Measurements from ENCODE around the gene CSNK1G1.

DNA sequence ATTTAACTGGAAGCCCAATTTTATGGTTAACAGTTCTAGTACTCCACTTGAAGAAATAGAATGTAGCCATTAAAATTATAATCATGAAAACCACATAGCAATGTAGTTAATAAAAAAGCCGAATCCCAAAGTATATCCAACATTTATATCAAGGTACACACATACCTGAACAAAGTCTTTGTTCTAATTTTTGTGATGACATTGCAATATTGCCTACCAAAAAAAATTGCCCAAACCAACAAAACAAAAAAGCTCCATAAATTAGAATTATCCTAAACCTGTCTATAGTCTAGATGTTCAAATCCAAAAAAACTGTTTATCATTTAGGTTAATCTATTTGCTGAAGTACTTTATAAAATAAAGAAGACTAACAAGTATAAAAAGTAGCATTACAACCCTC lies 70.8 kb downstream of the CSNK1G1 start:
- TF ChIP-seq, protein P1, sequence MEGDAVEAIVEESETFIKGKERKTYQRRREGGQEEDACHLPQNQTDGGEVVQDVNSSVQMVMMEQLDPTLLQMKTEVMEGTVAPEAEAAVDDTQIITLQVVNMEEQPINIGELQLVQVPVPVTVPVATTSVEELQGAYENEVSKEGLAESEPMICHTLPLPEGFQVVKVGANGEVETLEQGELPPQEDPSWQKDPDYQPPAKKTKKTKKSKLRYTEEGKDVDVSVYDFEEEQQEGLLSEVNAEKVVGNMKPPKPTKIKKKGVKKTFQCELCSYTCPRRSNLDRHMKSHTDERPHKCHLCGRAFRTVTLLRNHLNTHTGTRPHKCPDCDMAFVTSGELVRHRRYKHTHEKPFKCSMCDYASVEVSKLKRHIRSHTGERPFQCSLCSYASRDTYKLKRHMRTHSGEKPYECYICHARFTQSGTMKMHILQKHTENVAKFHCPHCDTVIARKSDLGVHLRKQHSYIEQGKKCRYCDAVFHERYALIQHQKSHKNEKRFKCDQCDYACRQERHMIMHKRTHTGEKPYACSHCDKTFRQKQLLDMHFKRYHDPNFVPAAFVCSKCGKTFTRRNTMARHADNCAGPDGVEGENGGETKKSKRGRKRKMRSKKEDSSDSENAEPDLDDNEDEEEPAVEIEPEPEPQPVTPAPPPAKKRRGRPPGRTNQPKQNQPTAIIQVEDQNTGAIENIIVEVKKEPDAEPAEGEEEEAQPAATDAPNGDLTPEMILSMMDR (IDR thresholded peaks at IDR 0.05; ENCODE audit: poor library complexity, severe bottlenecking) = no peak
- TF ChIP-seq RAD21 (conservative IDR thresholded peaks at IDR 0.05) (no peak), POLR2AphosphoS5 (IDR thresholded peaks at IDR 0.05) (no peak), EZH2 (IDR thresholded peaks at IDR 0.05; ENCODE audit: borderline replicate concordance, insufficient read depth, low read length, poor library complexity, severe bottlenecking) (no peak), EP300 (conservative IDR thresholded peaks at IDR 0.05; ENCODE audit: poor library complexity, severe bottlenecking) (no peak), SMC3 (conservative IDR thresholded peaks at IDR 0.05; ENCODE audit: poor library complexity) (no peak)
- TF ChIP-seq, protein P2, sequence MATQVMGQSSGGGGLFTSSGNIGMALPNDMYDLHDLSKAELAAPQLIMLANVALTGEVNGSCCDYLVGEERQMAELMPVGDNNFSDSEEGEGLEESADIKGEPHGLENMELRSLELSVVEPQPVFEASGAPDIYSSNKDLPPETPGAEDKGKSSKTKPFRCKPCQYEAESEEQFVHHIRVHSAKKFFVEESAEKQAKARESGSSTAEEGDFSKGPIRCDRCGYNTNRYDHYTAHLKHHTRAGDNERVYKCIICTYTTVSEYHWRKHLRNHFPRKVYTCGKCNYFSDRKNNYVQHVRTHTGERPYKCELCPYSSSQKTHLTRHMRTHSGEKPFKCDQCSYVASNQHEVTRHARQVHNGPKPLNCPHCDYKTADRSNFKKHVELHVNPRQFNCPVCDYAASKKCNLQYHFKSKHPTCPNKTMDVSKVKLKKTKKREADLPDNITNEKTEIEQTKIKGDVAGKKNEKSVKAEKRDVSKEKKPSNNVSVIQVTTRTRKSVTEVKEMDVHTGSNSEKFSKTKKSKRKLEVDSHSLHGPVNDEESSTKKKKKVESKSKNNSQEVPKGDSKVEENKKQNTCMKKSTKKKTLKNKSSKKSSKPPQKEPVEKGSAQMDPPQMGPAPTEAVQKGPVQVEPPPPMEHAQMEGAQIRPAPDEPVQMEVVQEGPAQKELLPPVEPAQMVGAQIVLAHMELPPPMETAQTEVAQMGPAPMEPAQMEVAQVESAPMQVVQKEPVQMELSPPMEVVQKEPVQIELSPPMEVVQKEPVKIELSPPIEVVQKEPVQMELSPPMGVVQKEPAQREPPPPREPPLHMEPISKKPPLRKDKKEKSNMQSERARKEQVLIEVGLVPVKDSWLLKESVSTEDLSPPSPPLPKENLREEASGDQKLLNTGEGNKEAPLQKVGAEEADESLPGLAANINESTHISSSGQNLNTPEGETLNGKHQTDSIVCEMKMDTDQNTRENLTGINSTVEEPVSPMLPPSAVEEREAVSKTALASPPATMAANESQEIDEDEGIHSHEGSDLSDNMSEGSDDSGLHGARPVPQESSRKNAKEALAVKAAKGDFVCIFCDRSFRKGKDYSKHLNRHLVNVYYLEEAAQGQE (IDR thresholded peaks at IDR 0.05; ENCODE audit: borderline replicate concordance) = no peak
